ENCODE measurements around the gene ACOT11.
"Not testable (repeated sequence)": the region's sequence is repeated elsewhere in the genome, so short reads cannot be mapped to it uniquely, and the experiment has no call there.

The ACOT11 gene

GRCh38 chr1:54608566-54609230, 60.7 kb downstream of the ACOT11 start:
- no peak for DNase-seq (ENCODE audit: low read depth, low spot score)

GRCh38 chr1:54609301-54609921, 61.4 kb downstream of the ACOT11 start:
- DNase-seq (ENCODE audit: low read depth, low spot score) = no peak

- no peak for DNase-seq (ENCODE audit: low read depth, low spot score)
Observed at GRCh38 chr1:54610048-54610447, 62.0 kb downstream of the ACOT11 start.

- no peak for DNase-seq (ENCODE audit: low read depth, low spot score)
Observed at GRCh38 chr1:54610601-54611580, 62.9 kb downstream of the ACOT11 start.

GRCh38 chr1:54611621-54612020, 63.6 kb downstream of the ACOT11 start:
- no peak for DNase-seq (ENCODE audit: low read depth, low spot score)

- no peak for DNase-seq (ENCODE audit: low read depth, low spot score)
Observed at GRCh38 chr1:54614024-54614423, 66.0 kb downstream of the ACOT11 start.

- no peak for DNase-seq (ENCODE audit: low read depth, low spot score)
Observed at GRCh38 chr1:54614563-54614962, 66.5 kb downstream of the ACOT11 start.

GRCh38 chr1:54615531-54616279, 67.7 kb downstream of the ACOT11 start:
- DNase-seq (ENCODE audit: low read depth, low spot score) = no peak

- DNase-seq (ENCODE audit: low read depth, low spot score) = no peak
Observed at GRCh38 chr1:54619749-54620148, 71.7 kb downstream of the ACOT11 start.

- no peak for DNase-seq (ENCODE audit: low read depth, low spot score)
Observed at GRCh38 chr1:54623216-54624007, 75.4 kb downstream of the ACOT11 start, which contains the start of gene FAM151A. Gene FAM151A, minus strand, starts transcription at chr1:54623525. Its CDS starts 130 bp downstream, at chr1:54623395.

- no peak for DNase-seq (ENCODE audit: low read depth, low spot score)
Observed at GRCh38 chr1:54624466-54625464, 76.7 kb downstream of the ACOT11 start.

GRCh38 chr1:54627196-54627595, 79.2 kb downstream of the ACOT11 start:
- no peak for DNase-seq (ENCODE audit: low read depth, low spot score)

GRCh38 chr1:54635804-54636203, 87.8 kb downstream of the ACOT11 start:
- DNase-seq (ENCODE audit: low read depth, low spot score) = not testable (repeated sequence)

- DNase-seq (ENCODE audit: low read depth, low spot score) = not testable (repeated sequence)
Observed at GRCh38 chr1:54636461-54637446, 88.7 kb downstream of the ACOT11 start.

- DNase-seq (ENCODE audit: low read depth, low spot score) = no peak
Observed at GRCh38 chr1:54640361-54640760, 92.3 kb downstream of the ACOT11 start.

GRCh38 chr1:54640863-54641836, 93.1 kb downstream of the ACOT11 start, which contains the start of gene MROH7:
Gene MROH7, plus strand, starts transcription at chr1:54641786. Its CDS starts 11,141 bp downstream, at chr1:54652927.
- DNase-seq (ENCODE audit: low read depth, low spot score) = no peak

- DNase-seq (ENCODE audit: low read depth, low spot score) = no peak
Observed at GRCh38 chr1:54643736-54644135, 95.7 kb downstream of the ACOT11 start.
